ENCODE measurements around the gene CTH.
"Not testable (repeated sequence)": the region's sequence is repeated elsewhere in the genome, so short reads cannot be mapped to it uniquely, and the experiment has no call there.

Gene CTH

DNA sequence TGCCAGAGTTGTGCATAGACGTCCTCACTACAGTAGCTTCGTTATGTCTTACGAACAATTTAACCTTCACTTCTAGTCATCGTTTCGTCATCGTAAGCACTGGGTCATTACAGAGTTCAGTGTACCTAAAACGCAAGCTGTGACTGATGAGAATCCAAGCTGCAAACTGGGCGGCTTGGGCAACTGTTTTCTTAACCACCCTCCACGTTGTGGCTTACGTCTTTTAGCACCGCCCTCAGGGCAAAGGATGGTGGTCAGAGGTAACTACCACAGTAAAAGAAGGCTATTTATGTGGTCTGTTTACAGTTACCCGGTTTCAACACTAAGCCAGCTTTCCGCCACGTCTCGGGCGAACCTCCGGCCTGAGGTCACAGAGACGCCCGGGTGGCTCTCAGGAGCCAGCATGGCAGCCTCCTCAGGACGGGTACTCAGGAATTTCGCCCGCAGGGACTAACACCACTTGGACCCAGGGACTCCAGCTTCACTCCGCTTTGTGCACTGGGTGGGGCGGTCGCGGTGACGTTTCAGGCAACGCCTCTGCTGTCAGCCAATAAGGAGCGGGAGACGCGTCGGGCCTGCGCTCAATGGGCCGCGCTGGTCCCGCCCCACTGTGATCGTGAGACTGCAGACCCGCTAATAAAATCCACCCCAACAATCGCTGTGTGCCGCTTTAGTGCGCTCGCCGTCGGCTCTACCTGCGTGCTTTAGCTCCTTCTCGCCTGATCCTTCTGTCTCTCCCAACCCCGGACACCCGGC is at the start of gene CTH:
Gene CTH (plus strand): TSS at position 665 of the 756 bp plus-strand sequence. CDS start 148 bp downstream, outside the sequence.
- Mint-ChIP-seq H3K4me3 (peak within 1 kb of the TSS; percentile 98), H3K27me3 (ENCODE audit: low read depth, poor library complexity) (peaks cover 4% of the 10 kb centered on the region), H3K9me3 (no peaks in the 10 kb centered on the region), H3K27ac (peak within 1 kb of the TSS; percentile 99), H3K36me3 (ENCODE audit: low read depth) (no peaks in the 10 kb centered on the region), H3K4me1 (peaks cover 25% of the 10 kb centered on the region)
- peak; percentile 97 for DNase-seq
- TF ChIP-seq CTCF (IDR thresholded peaks at IDR 0.05): no peak

GRCh38 chr1:70361727-70362398 is 49.2 kb upstream of the CTH start:
- Mint-ChIP-seq H3K27ac (peak overlapping the region; percentile 6), H3K4me3 (no peak overlapping the region), H3K36me3 (ENCODE audit: low read depth) (peaks cover 2% of the 10 kb centered on the region), H3K9me3 (no peaks in the 10 kb centered on the region), H3K4me1 (peaks cover 9% of the 10 kb centered on the region), H3K27me3 (ENCODE audit: low read depth, poor library complexity) (no peaks in the 10 kb centered on the region)
- DNase-seq: no peak
- no peak for TF ChIP-seq CTCF (IDR thresholded peaks at IDR 0.05)

DNA sequence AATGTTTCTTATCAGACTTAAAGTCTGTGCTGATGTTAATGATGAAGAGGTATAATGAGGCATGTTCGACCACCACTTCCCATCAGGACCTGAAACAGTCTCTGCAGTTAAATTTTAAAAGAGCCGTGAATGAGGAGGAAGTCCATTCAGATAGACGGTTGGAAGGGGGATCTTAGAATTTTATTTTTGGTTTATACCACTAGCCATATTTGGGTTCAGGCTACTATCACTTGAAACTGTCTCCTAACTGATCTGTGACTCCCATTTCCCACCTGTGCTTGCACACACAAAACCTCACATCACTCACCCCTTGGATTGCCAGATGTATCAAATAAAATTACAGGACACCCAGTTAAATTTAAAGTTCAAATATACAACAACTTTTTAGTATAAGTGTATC is 46.6 kb upstream of the CTH start:
- Mint-ChIP-seq H3K27me3 (ENCODE audit: low read depth, poor library complexity) (no peaks in the 10 kb centered on the region), H3K4me1 (peaks cover 9% of the 10 kb centered on the region), H3K36me3 (ENCODE audit: low read depth) (peaks cover 4% of the 10 kb centered on the region), H3K4me3 (no peak overlapping the region), H3K27ac (no peak overlapping the region), H3K9me3 (no peaks in the 10 kb centered on the region)
- DNase-seq: no peak
- TF ChIP-seq CTCF (IDR thresholded peaks at IDR 0.05): no peak

- H3K27ac Mint-ChIP-seq; H3K4me3 Mint-ChIP-seq; H3K27me3 Mint-ChIP-seq (ENCODE audit: low read depth, poor library complexity); H3K36me3 Mint-ChIP-seq (ENCODE audit: low read depth); H3K4me1 Mint-ChIP-seq; H3K9me3 Mint-ChIP-seq; DNase-seq: not testable (repeated sequence)
Observed at GRCh38 chr1:70366425-70366952, 44.6 kb upstream of the CTH start.

GRCh38 chr1:70366997-70367396 is 44.1 kb upstream of the CTH start:
- H3K27me3 Mint-ChIP-seq (ENCODE audit: low read depth, poor library complexity); H3K9me3 Mint-ChIP-seq; H3K4me1 Mint-ChIP-seq; H3K4me3 Mint-ChIP-seq; H3K36me3 Mint-ChIP-seq (ENCODE audit: low read depth); DNase-seq: not testable (repeated sequence)
- H3K27ac Mint-ChIP-seq: peak overlapping the region; percentile 15

DNA sequence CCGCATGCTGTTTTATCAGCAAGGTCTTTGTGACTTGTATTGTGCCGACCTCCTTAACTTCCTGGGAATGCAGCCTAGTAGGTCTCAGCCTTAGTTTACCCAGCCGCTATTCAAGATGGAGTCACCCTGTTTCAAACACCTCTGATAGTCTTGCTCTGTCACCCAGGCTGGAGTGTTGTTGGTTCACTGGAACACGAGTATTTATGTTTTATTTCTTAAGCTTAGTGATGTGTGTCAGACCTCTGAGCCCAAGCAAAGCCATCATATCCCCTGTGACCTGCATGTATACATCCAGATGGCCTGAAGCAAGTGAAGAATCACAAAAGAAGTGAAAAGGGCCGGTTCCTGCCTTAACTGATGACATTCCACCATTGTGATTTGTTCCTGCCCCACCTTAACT is 43.7 kb upstream of the CTH start:
- H3K36me3 Mint-ChIP-seq (ENCODE audit: low read depth); H3K27ac Mint-ChIP-seq; H3K27me3 Mint-ChIP-seq (ENCODE audit: low read depth, poor library complexity); H3K4me3 Mint-ChIP-seq; H3K4me1 Mint-ChIP-seq; DNase-seq; H3K9me3 Mint-ChIP-seq: not testable (repeated sequence)

DNA sequence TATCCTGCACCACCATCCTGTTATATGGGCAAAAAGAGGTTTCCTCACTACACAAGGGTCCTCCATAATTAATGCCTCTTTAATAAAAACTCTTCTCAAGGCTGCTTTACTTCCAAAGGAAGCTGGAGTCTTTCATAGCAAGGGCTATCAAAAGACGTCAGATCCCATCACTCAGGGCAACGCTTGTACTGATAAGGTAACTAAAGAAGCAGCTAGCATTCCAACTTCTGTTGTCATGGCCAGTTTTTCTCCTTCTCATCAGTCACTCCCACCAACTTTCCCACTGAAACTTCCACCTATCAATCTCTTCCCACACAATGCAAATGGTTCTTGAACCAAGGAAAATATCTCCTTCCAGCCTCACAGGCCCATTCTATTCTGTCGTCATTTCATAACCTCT is 39.5 kb upstream of the CTH start:
- H3K4me3 Mint-ChIP-seq; DNase-seq; H3K27me3 Mint-ChIP-seq (ENCODE audit: low read depth, poor library complexity); H3K27ac Mint-ChIP-seq; H3K36me3 Mint-ChIP-seq (ENCODE audit: low read depth); H3K4me1 Mint-ChIP-seq; H3K9me3 Mint-ChIP-seq: not testable (repeated sequence)

DNA sequence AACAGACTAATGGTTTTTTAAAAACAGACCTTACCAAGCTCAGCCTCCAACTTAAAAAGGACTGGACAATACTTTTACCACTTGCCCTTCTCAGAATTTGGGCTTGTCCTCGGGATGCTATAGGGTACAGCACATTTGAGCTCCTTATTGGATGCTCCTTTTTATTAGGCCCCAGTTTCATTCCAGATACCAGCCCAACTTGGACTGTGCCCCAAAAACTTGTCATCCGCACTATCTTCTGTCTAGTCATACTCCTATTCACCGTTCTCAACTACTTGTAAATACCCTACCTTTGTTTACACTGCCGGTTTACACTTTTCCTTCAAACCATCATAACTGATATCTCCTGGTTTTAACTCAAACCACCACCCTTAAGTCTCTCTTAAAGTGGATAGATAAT is 38.6 kb upstream of the CTH start:
- no peak overlapping the region for H3K27ac Mint-ChIP-seq
- no peaks in the 10 kb centered on the region for H3K27me3 Mint-ChIP-seq (ENCODE audit: low read depth, poor library complexity)

GRCh38 chr1:70373580-70373979 is 37.5 kb upstream of the CTH start:
- not testable (repeated sequence) for H3K9me3 Mint-ChIP-seq, H3K27ac Mint-ChIP-seq, H3K4me3 Mint-ChIP-seq

More for the DNA sequence above, 38.6 kb upstream of the CTH start:
- TF ChIP-seq CTCF (IDR thresholded peaks at IDR 0.05): no peak
- Mint-ChIP-seq H3K4me1 (no peaks in the 10 kb centered on the region), H3K36me3 (ENCODE audit: low read depth) (no peaks in the 10 kb centered on the region), H3K4me3 (no peak overlapping the region), H3K9me3 (no peaks in the 10 kb centered on the region)
- no peak for DNase-seq

More at GRCh38 chr1:70373580-70373979, 37.5 kb upstream of the CTH start:
- H3K27me3 Mint-ChIP-seq (ENCODE audit: low read depth, poor library complexity); DNase-seq; H3K36me3 Mint-ChIP-seq (ENCODE audit: low read depth); H3K4me1 Mint-ChIP-seq: not testable (repeated sequence)

Data from nephron progenitor cell (in vitro differentiated cells).